HG03457 (cell line): ENCODE results near the gene RPS6KA2.

ENCODE experiments used
- ATAC-seq: cut with Tn5 transposase; IDR thresholded peaks from one replicate; pipeline ENCODE4 v1.9.1; 2021; ENCODE audit warnings: moderate number of reproducible peaks; ENCODE audit not compliant: unreplicated experiment

RPS6KA2 gene

DNA sequence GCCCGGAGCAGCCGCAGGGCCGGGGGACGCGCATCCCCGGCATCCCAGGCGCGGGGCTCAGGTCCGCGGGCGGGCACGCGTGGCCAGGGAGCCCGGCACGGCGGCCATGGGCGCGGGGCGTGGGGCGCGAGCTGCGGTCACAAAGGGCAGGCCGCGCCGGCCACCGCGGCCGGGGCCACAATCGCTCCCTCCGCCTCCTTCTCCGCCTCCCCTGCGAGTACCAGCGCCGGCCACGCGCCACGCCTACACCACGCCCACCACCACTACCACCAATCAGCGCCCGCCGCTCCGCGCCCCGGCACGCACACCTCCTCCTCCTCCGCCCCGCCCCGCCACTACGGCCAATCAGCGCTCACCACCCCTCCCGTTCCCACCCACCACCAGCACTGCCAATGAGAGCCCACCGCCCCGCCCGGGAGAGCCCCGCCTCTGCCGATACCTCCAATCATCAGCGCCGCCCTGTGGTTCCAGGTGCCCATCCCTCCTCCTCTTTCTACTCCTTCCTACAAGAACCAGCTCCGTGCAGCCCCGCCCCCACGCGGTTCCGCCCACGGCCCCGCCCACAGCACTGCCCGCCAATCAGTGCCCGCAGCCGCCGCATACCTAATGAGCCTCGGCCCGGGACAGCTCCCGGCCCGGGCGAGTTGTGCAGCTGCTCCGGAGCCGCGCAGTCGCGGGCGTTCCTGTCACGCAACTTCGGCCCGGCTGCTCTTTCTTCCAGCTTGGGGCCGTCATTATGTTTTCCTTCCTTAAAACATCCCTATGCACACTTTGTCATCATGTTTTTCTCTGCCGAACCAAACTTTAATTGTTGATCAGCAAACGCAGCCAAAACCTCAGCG, at the start of gene RPS6KA2:
Gene RPS6KA2, minus strand, starts transcription at position 219 of the 842 bp plus-strand sequence. CDS start 232 bp downstream, outside the sequence.
- peak; percentile 90 for ATAC-seq

DNA sequence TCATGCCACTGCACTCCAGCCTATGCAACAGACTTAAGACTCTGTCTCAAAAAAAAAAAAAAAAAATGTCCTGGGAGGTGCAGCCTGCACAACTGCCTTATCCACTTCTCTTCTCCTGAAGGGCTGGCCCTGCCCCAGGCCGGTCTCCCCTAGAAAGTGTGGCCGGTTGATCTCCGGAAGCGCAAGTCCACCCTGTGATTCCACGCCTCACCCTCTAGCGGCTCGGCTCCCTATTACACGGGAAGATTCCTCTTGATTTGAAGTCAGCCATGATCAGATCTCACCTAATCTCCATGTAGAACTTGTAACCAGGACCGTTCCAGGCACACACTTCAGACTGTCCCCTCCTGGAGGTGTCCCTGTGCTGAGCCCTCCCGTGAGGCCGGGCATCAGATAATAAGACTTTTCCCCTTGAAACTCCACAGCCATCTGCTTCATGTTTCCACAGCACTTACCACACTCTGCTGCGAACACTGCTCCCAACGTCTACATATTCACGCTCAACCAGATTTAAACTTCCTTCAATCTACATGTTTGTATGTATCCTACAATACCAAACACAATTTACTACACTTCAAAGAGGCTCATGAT, 49.3 kb upstream of the RPS6KA2 start:
- no peak for ATAC-seq

DNA sequence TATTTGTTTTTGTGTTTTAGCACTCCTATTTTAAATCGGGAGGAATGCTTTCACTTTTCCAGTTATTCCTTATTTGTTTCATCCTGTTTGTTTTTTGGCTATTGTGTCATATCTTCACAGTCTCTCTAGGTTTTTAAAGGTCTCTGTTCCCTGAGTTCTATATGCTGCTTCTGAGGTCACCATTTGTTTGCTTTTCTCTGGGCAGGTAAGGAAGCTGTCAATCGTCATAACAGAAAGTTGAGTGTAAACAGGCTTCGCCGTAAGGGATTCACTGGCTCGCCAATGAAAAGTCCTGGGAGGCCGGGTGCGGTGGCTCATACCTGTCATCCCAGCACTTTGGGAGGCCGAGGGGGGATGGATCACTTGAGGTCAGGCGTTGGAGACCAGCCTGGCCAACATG, 48.7 kb upstream of the RPS6KA2 start:
- ATAC-seq = no peak

DNA sequence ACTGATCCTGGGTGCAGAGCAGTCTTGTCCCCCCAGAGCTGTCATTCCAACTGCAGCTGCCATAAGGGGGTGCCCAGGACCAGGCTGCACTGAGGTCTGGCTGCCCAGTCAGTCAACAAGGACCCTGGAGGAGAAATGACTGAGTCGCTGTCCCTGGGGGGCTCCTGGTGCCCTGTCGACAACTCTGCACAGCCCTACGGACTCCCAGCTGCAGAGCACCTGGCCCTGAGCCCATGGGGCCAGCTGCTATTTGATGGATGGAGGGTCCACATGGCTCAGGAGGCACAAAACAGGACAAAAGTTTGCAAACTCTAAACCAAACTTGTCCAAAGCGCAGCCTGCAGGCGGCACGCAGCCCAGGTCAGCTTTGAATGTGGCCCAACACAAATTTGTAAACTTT, 46.3 kb upstream of the RPS6KA2 start:
- no peak for ATAC-seq

DNA sequence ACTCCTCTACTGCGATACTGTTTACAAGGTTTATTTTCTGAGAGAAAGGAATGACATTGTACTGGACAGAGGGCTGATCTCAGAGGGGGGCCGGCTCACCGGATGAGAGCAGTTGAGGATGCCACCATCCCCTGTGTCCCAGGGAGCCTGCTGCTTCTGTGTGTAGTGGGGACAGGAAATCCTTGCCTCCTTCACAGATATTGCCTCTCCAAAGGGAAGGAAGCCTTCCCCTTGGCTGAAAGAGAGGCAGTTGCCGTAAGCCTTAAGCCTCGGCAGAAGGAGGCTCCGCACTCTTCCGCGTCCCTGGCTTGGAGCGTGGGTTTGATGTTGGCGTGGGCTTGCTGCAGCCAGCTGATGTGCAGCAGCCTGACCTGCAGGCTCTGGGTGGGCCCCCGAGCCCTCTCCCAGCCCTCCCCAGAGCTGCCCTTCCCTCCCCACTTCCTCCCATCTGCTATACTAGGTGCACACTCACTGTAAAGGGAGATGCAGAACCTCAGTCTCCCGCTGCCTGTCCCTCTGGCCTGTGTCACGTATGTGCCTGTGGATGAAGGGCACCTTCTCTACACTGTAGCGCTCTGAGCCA, 45.7 kb upstream of the RPS6KA2 start:
- ATAC-seq = no peak

DNA sequence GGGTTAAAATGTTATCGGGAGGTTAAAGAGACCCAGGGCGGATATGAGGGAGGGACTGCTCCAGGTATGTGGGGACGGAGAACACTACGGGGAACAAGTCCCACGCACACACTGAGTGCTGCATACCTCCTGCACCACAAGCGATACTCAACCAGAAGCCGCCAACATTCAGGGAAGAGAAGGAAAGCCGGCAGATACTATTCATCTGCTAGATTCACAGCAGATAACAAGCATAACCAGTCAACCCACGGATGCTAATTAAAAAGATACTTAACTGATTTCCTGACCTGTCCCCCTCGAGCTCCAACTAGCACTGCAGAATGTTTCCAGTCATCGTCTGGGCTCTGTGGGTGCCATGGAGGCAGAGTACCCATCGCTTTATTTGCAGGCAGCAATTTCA, 45.1 kb upstream of the RPS6KA2 start:
- no peak for ATAC-seq

DNA sequence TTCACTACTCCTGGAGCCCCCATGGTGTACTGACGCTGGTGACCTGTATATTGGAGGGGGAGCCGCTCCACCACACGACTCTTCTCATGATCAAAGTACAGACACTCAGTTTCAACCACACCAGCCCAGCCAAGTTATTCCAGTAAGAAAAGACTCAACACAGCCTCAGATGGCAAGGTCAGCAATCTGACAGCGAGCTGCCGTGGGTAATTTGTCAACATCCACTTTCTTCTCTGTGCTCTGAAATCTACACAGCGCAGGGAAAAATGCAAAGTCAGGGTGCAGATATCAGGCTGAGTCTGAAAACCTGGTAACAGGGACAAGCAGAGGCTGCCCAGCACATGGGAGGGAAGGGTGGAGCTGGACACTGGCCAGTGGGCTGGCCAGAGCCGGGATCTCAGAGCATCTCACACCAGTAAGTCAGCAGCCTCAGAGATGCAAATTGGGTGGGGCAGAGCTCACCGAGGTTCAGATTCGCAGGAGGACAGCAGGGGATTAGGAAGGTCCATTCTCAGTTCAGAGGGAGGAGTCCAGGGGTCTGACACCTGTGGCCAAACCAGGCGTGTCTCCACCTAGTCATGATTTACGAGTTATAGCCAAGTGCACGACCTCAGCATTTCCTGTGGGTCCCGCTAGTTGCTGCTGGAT, 44.5 kb upstream of the RPS6KA2 start:
- ATAC-seq = no peak

DNA sequence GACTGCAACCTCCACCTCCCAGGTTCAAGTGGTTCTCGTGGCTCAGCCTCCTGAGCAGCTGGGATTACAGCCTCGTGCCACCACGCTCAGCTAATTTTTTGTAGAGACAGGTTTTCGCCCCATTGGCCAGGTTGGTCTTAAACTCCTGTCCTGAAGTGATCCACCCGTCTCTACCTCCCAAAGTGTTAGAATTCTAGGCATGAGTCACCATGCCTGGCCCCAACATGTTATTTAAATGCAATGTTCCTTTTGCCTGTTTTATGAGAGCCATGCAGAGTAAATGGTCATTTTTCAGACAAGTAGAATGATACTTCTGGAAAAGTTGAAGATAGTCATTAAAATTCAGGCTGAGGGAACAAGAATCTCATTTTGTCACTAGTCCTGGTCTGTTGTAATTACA, 43.8 kb upstream of the RPS6KA2 start:
- ATAC-seq = no peak

DNA sequence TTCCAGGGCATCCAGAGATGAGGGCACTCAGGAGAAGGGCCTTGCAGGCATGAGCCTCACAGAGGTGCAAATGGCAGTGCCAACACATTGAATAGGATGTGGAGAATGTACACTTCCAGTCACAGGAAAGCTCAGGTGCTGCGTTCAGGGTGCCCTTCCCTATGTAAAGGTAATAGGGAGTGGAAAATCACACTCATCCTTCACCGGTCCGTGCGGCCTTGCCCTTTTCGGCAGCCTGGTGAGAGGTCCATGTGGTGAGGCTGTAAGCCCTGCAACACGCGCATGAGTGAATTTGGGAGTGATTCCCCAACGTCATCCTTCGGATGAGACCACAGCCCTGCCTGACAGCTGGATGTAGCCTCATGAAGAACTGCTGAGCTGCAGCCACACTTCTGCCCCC, 43.0 kb upstream of the RPS6KA2 start:
- no peak for ATAC-seq

DNA sequence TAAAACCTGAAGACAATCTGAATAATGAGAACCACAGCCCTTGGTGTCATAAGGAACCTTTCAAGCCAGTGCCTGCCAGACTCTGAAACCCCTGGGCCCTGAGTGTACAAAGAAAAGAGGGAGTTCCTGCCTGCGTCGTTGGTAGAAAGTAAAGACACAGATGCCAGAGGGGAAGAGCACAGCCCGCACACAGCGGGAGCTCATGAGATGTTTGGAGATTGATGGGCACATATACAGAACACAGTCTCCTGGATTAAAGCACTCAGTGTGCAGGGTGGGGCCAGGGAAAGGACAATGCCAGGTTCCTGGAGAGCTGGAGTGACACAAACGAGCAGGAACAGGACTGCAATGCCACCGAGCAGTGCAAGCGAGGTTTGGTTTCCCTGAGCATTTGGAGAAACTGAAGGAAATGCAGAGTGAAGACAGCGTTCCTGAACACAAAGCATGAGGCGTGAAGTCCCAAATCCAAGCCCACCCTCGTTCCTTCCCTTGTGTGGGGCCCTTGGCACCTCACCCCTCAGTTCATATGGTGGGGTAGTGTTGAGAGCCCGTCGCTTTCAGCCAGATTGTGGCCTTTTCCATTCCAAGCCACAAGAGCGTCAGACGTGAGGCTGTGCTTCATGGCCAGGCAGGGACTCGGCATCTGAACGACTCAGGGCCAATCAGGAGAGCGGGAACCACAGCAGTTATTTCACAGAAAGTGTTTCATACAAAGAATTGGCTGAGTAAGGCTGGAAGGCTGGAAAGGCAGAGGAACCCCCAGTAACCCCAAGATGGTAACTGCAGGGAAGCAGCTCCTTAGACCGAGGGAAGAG, 41.0 kb upstream of the RPS6KA2 start:
- no peak for ATAC-seq

DNA sequence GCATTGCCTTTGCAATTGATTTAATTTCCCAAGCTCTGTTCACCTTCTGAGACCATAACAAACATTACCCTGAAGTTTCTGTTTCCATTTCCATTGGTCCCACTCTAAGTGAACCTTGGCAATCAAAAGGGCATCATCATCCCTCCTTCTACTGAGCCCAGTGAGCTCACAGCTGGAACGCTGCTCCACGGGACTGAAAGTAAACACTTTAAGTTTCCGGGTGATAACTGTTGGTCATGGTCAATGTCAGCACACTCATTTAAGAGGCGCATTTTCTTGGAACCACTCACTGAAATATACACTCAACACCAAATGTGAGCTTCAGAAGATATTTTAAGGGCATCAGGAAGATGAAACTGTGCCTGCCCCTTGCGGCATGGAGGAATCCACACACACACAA, 37.1 kb upstream of the RPS6KA2 start:
- ATAC-seq = no peak

DNA sequence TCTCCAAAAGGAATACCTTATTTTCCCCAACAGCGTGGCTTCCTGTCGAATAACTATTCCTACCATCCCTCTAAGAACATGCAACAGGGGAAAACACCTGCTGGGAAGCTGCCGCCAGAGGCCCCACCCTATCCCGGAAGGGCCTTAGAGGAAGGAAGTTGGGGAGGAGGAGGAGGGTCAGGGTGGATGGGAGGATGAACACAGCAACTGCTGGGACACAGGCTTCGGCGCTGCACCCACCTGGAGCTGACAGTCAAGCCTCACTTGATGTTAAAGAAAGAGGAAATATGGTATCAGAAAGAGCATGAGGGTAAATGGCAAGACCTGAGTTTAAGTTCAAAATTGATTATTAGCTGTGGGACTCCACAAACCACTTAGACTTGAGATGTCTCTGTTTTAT, 36.5 kb upstream of the RPS6KA2 start:
- ATAC-seq = no peak

DNA sequence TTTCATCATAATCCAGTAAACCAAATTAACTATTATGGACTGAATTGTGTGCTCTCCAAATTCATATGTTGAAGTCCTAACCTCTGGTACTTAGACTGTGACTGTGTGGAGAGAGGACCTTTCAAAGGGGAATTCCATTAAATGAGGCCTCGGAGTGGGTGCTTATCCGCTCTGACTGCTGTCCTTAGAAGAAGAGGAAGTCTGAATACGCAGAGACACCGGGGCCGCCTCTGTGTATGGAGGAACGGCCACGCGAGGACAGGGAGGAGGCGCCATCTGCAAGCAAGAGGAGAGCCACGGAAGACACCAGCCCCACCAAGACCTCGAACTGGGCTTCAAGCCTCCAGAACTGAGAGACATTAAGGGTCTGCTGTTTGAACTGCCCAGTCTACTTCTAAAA, 35.6 kb upstream of the RPS6KA2 start:
- ATAC-seq = no peak

DNA sequence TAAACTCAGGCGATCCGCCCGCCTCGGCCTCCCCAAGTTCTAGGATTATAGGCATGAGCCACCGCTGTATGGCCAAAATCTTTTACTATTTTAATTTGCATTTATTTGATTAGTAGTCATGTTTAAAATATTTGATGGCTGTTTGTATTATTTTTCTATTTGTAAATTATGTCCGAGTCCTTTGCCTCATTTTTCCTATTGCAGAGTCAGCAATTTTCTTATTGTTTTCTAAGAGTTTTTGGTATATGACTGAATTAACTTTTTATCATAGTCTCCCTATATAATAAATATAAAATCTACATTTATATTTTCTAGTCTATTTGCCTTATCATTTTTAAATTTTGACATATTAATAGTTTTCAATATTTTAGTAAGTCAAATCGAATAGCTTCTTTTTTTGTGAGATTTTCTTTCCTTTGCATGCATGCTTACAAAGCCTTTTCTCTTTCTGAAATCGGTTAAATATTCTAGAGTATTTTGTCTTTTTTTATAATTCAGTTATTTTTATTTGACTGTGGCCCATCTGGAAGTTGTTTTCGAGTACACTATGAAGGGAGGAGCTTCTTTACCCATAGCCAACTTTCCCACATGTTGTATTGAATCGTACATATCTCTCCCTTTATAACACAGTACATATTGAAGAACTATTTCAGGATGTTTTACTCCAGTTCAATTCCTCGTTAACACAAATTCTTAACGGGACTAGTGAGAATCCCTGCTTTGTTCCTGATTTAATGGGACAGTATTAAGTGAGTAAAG, 34.5 kb upstream of the RPS6KA2 start:
- no peak for ATAC-seq

DNA sequence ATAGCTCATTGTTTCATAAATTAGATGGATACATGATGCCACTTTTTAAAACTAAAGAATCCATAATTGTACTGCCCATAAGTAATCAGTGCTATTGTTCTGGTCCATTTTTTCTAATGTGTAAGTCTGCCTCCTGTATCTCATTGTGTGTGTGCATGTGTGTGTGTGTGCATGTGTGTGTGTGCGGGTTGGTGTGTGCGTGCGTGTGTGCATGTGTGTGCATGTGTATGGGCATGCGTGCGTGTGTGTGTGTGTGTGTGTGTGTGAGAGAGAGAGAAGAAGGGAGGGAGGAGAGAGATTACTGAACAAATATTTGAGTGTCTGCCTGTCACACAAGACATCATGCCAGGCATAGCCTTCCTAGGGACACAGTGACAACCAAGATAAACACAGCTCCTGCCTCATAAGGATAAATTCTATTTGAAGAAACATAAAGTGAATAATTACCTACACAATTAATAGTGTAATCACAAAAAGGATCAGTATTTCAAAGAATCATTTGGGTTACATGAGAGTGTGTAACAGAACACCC, 33.2 kb upstream of the RPS6KA2 start:
- no peak for ATAC-seq

DNA sequence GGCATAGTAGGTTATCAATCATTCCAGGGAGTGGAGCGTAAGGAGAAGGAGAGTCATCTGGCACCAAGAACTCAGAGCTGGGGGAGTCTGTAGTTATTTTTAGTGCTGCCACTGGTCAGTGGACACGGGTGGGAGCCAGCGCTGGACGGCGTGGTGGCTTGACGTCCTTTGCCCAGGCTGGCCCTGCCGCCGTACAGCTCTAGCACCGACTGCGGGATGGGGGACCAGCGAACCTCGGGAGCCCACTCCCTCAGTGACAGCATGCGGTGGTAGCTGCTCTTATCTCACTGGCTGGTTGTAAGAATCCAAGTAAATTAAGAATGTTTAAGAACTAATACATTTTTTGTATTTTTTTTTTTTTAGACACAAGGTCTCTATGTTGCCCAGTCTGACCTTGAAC, 32.5 kb upstream of the RPS6KA2 start:
- ATAC-seq = no peak

DNA sequence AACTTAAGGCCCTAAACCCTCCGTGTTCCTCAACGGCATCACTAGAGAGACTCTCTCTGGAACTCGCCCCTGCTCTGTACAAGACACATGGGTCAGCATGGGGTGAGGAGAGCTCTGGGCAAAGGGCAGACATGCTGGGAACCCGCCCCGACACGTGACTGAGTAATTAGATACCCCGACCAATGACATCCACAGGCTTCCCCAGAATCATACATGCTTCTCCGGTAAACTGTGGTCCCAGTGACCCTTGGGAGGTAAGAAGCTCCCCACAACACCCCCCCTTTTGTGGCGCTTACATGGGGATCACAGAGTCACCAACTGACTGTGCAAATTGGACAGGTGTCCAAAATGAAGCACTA, 31.7 kb upstream of the RPS6KA2 start:
- ATAC-seq = no peak

DNA sequence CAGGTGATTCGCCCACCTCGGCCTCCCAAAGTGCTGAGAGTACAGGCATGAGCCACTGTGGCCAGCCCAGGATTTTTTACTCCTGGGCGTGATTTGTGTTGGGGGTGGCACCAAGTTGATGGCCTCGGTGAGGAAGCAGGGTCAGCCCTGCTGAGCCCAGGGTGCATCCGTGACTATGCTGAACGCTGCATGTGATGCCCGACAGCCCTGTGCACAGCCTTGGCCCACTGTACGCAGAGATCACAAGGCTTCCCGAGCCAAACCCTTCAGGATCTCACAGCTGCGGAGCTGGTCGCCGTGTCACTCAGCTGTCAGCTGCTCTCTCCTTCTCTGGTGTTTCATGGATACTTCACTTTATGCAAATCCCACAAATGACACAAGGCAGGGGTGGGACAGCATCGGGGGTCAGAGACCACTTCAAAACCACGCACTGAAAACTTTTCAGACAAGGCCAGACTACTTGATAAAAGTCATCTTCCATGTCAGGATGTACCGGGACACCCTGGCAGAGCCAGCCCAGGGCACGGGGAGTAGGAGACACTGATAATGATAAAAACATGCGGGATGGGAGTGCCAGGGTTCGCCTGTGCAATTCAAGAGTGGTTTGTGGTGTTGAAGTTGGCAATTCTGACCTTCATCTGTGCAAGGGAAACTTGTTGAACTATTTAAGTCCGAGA, 31.2 kb upstream of the RPS6KA2 start:
- ATAC-seq = no peak

DNA sequence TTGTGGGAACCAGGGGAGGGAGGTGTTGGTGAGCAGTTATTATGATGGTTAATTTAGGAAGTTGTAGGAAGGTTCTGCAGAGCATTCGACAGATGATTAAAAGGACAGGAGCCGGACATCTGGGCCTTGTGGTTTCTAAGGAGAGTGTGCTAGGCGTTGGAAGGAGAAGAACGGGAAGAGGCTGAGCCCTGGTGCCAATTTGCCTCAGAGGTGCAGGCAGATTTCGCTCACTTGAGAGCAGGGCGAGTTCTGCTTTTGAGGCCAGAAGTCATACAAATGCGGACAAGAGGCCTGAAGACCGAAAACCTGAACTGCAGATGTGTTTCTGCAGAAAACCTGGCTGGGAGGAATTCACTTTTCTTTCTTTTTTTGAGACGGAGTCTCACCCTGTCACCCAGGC, 30.5 kb upstream of the RPS6KA2 start:
- no peak for ATAC-seq
